Measurements from ENCODE around the gene DECR2.

The DECR2 gene

GRCh38 chr16:401468-402348 is at the start of gene DECR2:
TSS of gene DECR2 (plus strand) at chr16:401885. CDS start at chr16:401964, 79 bp downstream.
- Histone ChIP-seq H3K27ac (ENCODE audit: low read depth, low read length) (peak within 1 kb of the TSS; percentile 95), H3K9me3 (ENCODE audit: control insufficient read depth, insufficient read depth, low read length) (no peaks in the 10 kb centered on the region), H3K36me3 (ENCODE audit: control insufficient read depth, insufficient read depth, low read length) (peaks cover 24% of the 10 kb centered on the region), H3K27me3 (ENCODE audit: control insufficient read depth, insufficient read depth, low read length) (no peaks in the 10 kb centered on the region), H3K4me3 (ENCODE audit: low read depth, low read length) (peak within 1 kb of the TSS; percentile 84), H3K9ac (ENCODE audit: low read depth, low read length) (peak within 1 kb of the TSS; percentile 81), H3K4me1 (ENCODE audit: control insufficient read depth, insufficient read depth, low read length) (peaks cover 5% of the 10 kb centered on the region; the same call in 1 of the 2 replicates)

GRCh38 chr16:352547-353403 is 48.9 kb upstream of the DECR2 start, which contains the start of gene AXIN1:
TSS of gene AXIN1 (minus strand) at chr16:352723. CDS start at chr16:347025, 5,698 bp downstream.
- H3K9ac ChIP-seq (ENCODE audit: low read depth, low read length) = peak within 1 kb of the TSS; percentile 77
- no peaks in the 10 kb centered on the region for H3K27me3 ChIP-seq (ENCODE audit: control insufficient read depth, insufficient read depth, low read length)
- peaks cover 12% of the 10 kb centered on the region for H3K36me3 ChIP-seq (ENCODE audit: control insufficient read depth, insufficient read depth, low read length)
- no peaks in the 10 kb centered on the region for H3K9me3 ChIP-seq (ENCODE audit: control insufficient read depth, insufficient read depth, low read length)
- no peak within 1 kb of the TSS for H3K27ac ChIP-seq (ENCODE audit: low read depth, low read length)
- H3K4me1 ChIP-seq (ENCODE audit: control insufficient read depth, insufficient read depth, low read length) = no peaks in the 10 kb centered on the region
- H3K4me3 ChIP-seq (ENCODE audit: low read depth, low read length) = peak within 1 kb of the TSS; percentile 68

- H3K9ac ChIP-seq (ENCODE audit: low read depth, low read length) = no peak overlapping the region
- H3K4me3 ChIP-seq (ENCODE audit: low read depth, low read length) = peak overlapping the region; percentile 54
- H3K4me1 ChIP-seq (ENCODE audit: control insufficient read depth, insufficient read depth, low read length) = no peaks in the 10 kb centered on the region
- H3K9me3 ChIP-seq (ENCODE audit: control insufficient read depth, insufficient read depth, low read length) = no peaks in the 10 kb centered on the region
- no peak overlapping the region for H3K27ac ChIP-seq (ENCODE audit: low read depth, low read length)
- peaks cover 12% of the 10 kb centered on the region for H3K36me3 ChIP-seq (ENCODE audit: control insufficient read depth, insufficient read depth, low read length)
- no peaks in the 10 kb centered on the region for H3K27me3 ChIP-seq (ENCODE audit: control insufficient read depth, insufficient read depth, low read length)
These were observed 48.0 kb upstream of the DECR2 start for GRCh38 chr16:353404-354290.

- Histone ChIP-seq H3K9ac (ENCODE audit: low read depth, low read length) (no peak overlapping the region), H3K4me3 (ENCODE audit: low read depth, low read length) (no peak overlapping the region), H3K27ac (ENCODE audit: low read depth, low read length) (no peak overlapping the region)
These were observed 47.3 kb upstream of the DECR2 start for GRCh38 chr16:354291-354881.

GRCh38 chr16:354971-355461 is 46.7 kb upstream of the DECR2 start:
- H3K4me3 ChIP-seq (ENCODE audit: low read depth, low read length) = no peak overlapping the region
- no peaks in the 10 kb centered on the region for H3K27me3 ChIP-seq (ENCODE audit: control insufficient read depth, insufficient read depth, low read length)
- H3K36me3 ChIP-seq (ENCODE audit: control insufficient read depth, insufficient read depth, low read length) = peaks cover 6% of the 10 kb centered on the region
- no peaks in the 10 kb centered on the region for H3K9me3 ChIP-seq (ENCODE audit: control insufficient read depth, insufficient read depth, low read length)
- no peaks in the 10 kb centered on the region for H3K4me1 ChIP-seq (ENCODE audit: control insufficient read depth, insufficient read depth, low read length)
- H3K9ac ChIP-seq (ENCODE audit: low read depth, low read length) = no peak overlapping the region
- H3K27ac ChIP-seq (ENCODE audit: low read depth, low read length) = no peak overlapping the region

More at GRCh38 chr16:354291-354881, 47.3 kb upstream of the DECR2 start:
- no peaks in the 10 kb centered on the region for H3K4me1 ChIP-seq (ENCODE audit: control insufficient read depth, insufficient read depth, low read length)
- H3K9me3 ChIP-seq (ENCODE audit: control insufficient read depth, insufficient read depth, low read length) = no peaks in the 10 kb centered on the region
- H3K27me3 ChIP-seq (ENCODE audit: control insufficient read depth, insufficient read depth, low read length) = no peaks in the 10 kb centered on the region
- peaks cover 11% of the 10 kb centered on the region for H3K36me3 ChIP-seq (ENCODE audit: control insufficient read depth, insufficient read depth, low read length)

GRCh38 chr16:356741-357140 is 44.9 kb upstream of the DECR2 start:
- H3K4me3 ChIP-seq (ENCODE audit: low read depth, low read length) = no peak overlapping the region
- H3K4me1 ChIP-seq (ENCODE audit: control insufficient read depth, insufficient read depth, low read length) = no peaks in the 10 kb centered on the region
- H3K36me3 ChIP-seq (ENCODE audit: control insufficient read depth, insufficient read depth, low read length) = no peaks in the 10 kb centered on the region
- no peak overlapping the region for H3K27ac ChIP-seq (ENCODE audit: low read depth, low read length)
- no peaks in the 10 kb centered on the region for H3K9me3 ChIP-seq (ENCODE audit: control insufficient read depth, insufficient read depth, low read length)
- H3K27me3 ChIP-seq (ENCODE audit: control insufficient read depth, insufficient read depth, low read length) = no peaks in the 10 kb centered on the region
- H3K9ac ChIP-seq (ENCODE audit: low read depth, low read length) = no peak overlapping the region

GRCh38 chr16:359067-359763 is 42.5 kb upstream of the DECR2 start:
- no peak overlapping the region for H3K9ac ChIP-seq (ENCODE audit: low read depth, low read length)
- no peak overlapping the region for H3K27ac ChIP-seq (ENCODE audit: low read depth, low read length)
- H3K9me3 ChIP-seq (ENCODE audit: control insufficient read depth, insufficient read depth, low read length) = no peaks in the 10 kb centered on the region
- no peaks in the 10 kb centered on the region for H3K36me3 ChIP-seq (ENCODE audit: control insufficient read depth, insufficient read depth, low read length)
- H3K4me1 ChIP-seq (ENCODE audit: control insufficient read depth, insufficient read depth, low read length) = no peaks in the 10 kb centered on the region
- no peaks in the 10 kb centered on the region for H3K27me3 ChIP-seq (ENCODE audit: control insufficient read depth, insufficient read depth, low read length)
- H3K4me3 ChIP-seq (ENCODE audit: low read depth, low read length) = no peak overlapping the region

- H3K9me3 ChIP-seq (ENCODE audit: control insufficient read depth, insufficient read depth, low read length) = no peaks in the 10 kb centered on the region
- H3K36me3 ChIP-seq (ENCODE audit: control insufficient read depth, insufficient read depth, low read length) = no peaks in the 10 kb centered on the region
- H3K4me1 ChIP-seq (ENCODE audit: control insufficient read depth, insufficient read depth, low read length) = no peaks in the 10 kb centered on the region
- H3K27me3 ChIP-seq (ENCODE audit: control insufficient read depth, insufficient read depth, low read length) = no peaks in the 10 kb centered on the region
- H3K9ac ChIP-seq (ENCODE audit: low read depth, low read length) = no peak overlapping the region
- no peak overlapping the region for H3K4me3 ChIP-seq (ENCODE audit: low read depth, low read length)
- no peak overlapping the region for H3K27ac ChIP-seq (ENCODE audit: low read depth, low read length)
These were observed 41.6 kb upstream of the DECR2 start for GRCh38 chr16:359871-360697.

- Histone ChIP-seq H3K9me3 (ENCODE audit: control insufficient read depth, insufficient read depth, low read length) (no peaks in the 10 kb centered on the region), H3K9ac (ENCODE audit: low read depth, low read length) (no peak overlapping the region), H3K27ac (ENCODE audit: low read depth, low read length) (no peak overlapping the region), H3K4me3 (ENCODE audit: low read depth, low read length) (no peak overlapping the region), H3K27me3 (ENCODE audit: control insufficient read depth, insufficient read depth, low read length) (no peaks in the 10 kb centered on the region), H3K4me1 (ENCODE audit: control insufficient read depth, insufficient read depth, low read length) (no peaks in the 10 kb centered on the region), H3K36me3 (ENCODE audit: control insufficient read depth, insufficient read depth, low read length) (no peaks in the 10 kb centered on the region)
These were observed 40.9 kb upstream of the DECR2 start for GRCh38 chr16:360698-361336.

Measured in HUES48 (cell line).